SU-DHL-6 (cell line): Measurements from ENCODE around the gene UGGT2.

ENCODE experiments used
- CTCF ChIP-seq: fragments of 200-600 bp; sonication (generic); IDR thresholded peaks from one replicate; pipeline ENCODE4 v1.5.1; 2017; ENCODE audit warnings: antibody characterized with exemption, mild to moderate bottlenecking, low read length, moderate library complexity; ENCODE audit not compliant: insufficient read depth, poor library complexity, severe bottlenecking
- EZH2phosphoT487 ChIP-seq: fragments of 200-600 bp; sonication (generic), shearing (Covaris generic); conservative IDR thresholded peaks from 2 replicates; pipeline ENCODE4 v1.6.1; 2018; ENCODE audit warnings: mild to moderate bottlenecking, antibody characterized with exemption, low read length, moderate library complexity, mixed read lengths

DNA sequence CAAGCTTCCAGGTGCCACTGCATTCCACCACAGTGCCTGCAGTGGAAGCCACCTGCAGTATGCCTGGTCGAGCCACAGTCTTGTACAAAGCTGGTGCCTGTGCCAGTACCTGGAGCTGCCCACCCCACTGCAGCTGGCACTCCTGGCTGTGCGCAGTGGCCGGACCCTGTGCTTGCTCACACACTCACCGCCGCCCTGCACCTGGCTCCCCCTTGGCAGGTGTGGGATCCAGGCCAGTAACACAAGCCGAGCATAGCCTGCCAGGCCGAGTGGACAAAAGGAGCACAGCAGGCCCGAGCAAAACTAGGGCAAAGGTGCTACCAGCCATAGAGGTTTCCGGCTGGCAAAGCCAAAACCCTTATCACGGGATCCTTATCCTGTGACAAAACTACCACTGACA is 18.5 kb downstream of the UGGT2 start:
- TF ChIP-seq CTCF = no peak
- no peak for TF ChIP-seq EZH2phosphoT487
